ENCODE results near the gene CD151.

Gene CD151

GRCh38 chr11:803770-804598 lies 28.8 kb upstream of the CD151 start:
- TF ChIP-seq CTCF (conservative IDR thresholded peaks at IDR 0.05) = no peak
- peak overlapping the region; percentile 84 for H3K27ac ChIP-seq

GRCh38 chr11:804599-804964 lies 28.2 kb upstream of the CD151 start:
- TF ChIP-seq CTCF (conservative IDR thresholded peaks at IDR 0.05) = no peak
- H3K27ac ChIP-seq = peak overlapping the region; percentile 84

GRCh38 chr11:808427-809286 lies 24.1 kb upstream of the CD151 start:
- H3K27ac ChIP-seq = peak overlapping the region; percentile 94
- TF ChIP-seq CTCF (conservative IDR thresholded peaks at IDR 0.05) = no peak

GRCh38 chr11:809287-810039 lies 23.3 kb upstream of the CD151 start, which contains the start of gene RPLP2:
TSS of gene RPLP2 (plus strand) at chr11:809967. CDS start at chr11:810235, 268 bp downstream.
- TF ChIP-seq CTCF (conservative IDR thresholded peaks at IDR 0.05) = no peak
- H3K27ac ChIP-seq = peak within 1 kb of the TSS; percentile 94

GRCh38 chr11:810040-810567 lies 22.6 kb upstream of the CD151 start:
- no peak for TF ChIP-seq CTCF (conservative IDR thresholded peaks at IDR 0.05)
- H3K27ac ChIP-seq = peak overlapping the region; percentile 94

GRCh38 chr11:811446-812245 lies 21.1 kb upstream of the CD151 start:
- peak overlapping the region; percentile 94; the same call in 1 of the 2 replicates for H3K27ac ChIP-seq

More at GRCh38 chr11:811446-812245, 21.1 kb upstream of the CD151 start:
- no peak for TF ChIP-seq CTCF (conservative IDR thresholded peaks at IDR 0.05)

Data from VCaP (cell line).